Ammon's horn (tissue), 1 donor: ENCODE results near the gene PCNT.
"Not testable (repeated sequence)": the region's sequence is repeated elsewhere in the genome, so short reads cannot be mapped to it uniquely, and the experiment has no call there.

Experiments used
- DNase-seq: peaks from one replicate; pipeline ENCODE4 v3.0.0-alpha.2; 2016; ENCODE audit warnings: low spot score

PCNT gene

DNA sequence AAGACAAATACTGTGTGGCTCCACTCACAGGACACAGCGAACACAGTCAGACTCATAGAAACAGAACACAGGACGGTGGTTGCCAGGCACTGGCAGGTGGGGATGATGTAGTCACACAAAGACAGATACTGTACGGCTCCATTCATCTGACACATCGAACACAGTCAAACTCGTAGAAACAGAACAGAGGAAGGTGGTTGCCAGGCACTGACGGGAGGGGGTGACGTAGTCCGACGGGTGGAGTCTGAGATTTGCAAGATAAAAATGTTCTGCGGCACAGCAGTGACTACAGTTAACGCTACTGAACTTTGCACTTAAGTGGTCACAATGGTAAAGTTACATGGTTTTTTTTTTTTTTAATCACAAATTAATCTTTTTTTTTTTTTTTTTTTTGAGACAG, 19.0 kb upstream of the PCNT start:
- DNase-seq = peak; percentile 63

DNA sequence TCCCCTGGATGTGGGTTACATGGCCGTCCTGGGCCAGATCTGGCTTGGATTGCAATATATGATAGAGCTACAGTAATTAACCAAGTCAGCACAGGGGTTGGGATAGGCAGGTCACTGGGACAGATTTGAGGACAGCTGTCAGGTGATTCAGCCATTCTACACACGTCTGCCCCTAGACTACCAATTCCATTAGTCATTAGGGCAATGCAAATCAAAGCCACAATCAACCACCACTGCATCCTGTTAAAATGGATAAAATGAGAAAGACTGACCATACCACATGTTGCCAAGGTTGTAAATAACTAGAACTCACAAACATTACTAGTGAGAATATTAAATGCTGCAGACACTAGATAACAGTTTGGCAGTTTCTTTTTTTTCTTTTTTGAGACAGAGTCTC, 16.3 kb upstream of the PCNT start:
- no peak for DNase-seq

DNA sequence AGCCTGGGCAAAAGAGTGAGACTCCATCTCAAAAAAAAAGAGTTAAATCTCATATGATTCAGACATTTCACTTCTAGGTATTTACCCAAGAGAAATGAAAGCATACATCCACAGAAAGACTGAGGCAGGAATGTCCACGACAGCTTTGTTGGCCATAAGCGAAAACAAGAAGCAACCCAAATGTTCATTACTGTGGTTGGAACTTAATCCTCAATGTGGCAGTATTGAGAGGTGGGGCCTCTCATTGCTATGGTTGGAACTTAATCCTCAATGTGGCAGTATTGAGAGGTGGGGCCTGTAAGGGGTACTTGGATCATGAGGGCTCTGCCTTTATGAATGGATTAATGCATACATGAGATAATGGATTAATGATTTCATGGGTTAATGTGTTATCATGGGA, 15.5 kb upstream of the PCNT start:
- DNase-seq = no peak

DNA sequence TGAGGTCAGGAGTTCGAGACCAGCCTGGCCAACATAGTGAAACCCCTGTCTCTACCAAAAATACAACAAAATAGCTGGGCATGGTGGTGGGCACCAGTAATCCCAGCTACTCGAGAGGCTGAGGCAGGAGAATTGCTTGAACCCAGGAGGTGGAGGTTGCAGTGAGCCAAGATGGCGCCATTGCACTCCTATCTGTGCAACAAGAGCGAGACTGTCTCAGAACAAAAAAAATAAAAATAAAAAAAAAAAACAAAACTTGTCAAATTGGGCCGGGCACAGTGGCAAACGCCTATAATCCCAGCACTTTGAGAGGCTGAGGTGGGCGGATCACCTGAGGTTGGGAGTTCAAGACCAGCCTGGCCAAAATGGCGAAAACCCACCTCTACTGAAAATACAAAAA, 13.7 kb upstream of the PCNT start:
- DNase-seq = not testable (repeated sequence)

DNA sequence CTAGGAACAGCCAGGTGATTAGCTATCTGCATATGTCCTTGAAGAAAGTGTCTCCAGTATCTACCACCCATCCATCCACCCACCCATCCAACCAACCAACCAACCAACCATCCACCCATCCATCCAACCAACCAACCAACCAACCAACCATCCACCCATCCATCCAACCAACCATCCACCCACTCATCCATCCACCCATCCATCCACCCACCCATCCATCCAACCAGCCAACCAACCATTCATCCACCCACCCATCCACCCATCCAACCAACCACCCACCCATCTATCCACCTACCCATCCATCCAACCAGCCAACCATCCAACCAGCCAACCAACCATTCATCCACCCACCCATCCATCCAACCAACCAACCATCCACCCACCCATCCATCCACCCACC, 12.4 kb upstream of the PCNT start:
- DNase-seq = no peak

GRCh38 chr21:46312949-46313348, 11.0 kb upstream of the PCNT start:
- no peak for DNase-seq

- no peak for DNase-seq
Measured at GRCh38 chr21:46314441-46315020, 9.4 kb upstream of the PCNT start.

- no peak for DNase-seq
Measured at GRCh38 chr21:46316708-46317324, 7.1 kb upstream of the PCNT start.

DNA sequence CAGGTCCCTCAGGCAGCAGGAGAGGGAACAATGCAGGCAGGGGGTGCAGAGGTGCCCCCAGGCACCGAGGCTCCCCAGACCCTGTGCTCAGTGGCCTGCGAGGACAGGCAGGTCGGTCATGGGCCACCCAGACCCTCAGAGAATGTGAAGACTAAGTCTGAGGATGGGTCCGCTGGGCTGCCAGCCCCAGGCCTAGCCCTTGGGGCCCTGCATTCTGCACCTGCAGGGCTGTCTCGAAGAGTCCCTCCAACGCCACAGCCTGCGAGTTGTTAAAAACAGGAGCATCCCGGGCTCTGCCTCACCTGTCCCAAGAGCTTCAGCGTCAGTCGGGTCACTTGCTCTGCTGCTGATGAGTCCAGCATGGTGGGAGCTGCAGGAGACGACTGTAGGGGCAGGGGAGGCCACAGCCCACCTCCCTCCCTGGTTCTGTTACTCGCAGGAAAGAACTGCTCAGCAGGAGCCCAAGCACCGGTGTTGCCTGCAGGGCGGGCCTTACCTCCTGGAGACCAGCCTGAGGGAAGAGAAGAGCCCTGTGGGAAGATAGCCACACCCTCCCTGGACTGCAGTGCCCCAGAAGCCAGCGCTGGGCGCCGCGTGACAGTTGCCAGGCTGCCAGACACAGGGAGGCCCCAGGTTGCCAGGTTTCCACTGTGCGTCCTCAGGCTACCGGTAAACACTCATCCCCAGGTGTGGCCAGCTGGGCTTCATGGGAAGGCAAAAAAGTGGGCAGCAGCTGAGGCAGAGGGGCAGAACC, 6.1 kb upstream of the PCNT start:
- no peak for DNase-seq

- no peak for DNase-seq
Measured at GRCh38 chr21:46318464-46318845, 5.5 kb upstream of the PCNT start.

- DNase-seq = no peak
Measured at GRCh38 chr21:46319186-46319585, 4.8 kb upstream of the PCNT start.

- DNase-seq = no peak
Measured at GRCh38 chr21:46320331-46320801, 3.6 kb upstream of the PCNT start.

DNA sequence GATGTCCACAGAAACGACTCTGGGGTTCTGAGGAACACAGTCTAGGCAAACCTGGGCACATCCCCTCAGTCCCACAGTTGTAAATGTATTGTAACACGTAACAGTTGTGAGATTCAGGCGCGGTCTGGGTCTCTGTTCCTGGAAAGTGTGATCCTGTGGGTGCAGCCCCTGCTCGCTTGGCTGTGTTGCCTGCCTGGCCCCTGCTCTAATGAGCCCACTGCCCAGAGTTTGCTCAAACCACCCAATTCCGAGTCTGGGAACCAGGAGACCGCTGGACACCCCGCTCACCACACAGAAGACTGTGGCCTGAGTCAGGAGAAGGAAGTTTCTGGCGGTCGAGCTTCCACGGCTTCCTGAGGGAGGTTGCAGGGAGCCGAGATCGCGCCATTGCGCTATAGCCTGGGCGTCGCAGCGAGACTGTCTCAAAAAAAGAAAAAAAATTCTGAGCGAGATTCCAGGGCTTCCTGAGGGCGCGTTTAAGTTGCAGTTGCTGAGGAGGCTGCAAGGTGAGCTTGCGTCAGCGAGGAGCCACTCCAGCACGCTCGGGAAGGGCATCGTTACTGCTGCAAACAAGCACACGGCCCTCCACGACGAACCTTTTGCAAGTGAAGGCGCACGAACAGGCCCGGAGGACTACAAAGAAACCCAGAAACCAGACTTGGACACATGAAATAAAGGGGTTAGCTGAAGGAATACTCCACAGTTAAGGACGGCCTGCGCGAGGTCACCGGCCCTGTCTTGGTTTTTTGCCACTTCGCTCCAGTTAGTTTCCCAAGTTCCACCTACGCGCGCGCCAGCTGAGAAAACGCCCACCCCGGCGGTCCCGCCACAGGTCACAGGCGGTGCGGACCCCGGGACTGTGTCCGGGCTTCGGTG, 1.4 kb upstream of the PCNT start:
- DNase-seq = no peak

DNA sequence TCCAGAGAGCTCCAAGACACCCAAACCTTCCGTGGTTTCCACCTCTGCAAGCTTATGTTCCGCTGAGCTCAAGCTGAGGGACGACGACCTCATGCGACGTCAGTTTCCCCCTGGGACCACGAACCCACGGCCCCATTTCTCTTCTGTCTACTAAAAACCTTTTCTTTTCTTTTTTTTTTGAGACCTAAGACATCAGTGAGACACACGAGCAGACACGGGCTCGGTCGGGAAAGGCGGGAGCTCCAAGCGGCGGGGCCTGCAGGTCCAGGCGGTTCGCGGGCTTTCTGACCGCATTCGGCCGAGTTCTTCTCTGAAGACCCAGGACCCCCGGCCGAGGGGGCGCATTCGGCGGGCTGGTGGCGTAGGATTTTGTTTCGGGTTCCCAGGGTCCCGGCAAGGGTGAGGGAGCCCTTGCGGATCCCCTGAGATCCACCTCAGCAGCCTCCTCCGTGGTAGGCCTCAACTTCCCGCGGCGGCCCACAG, 688 bp upstream of the PCNT start:
- DNase-seq = peak; percentile 23

- peak; percentile 91 for DNase-seq
Measured at GRCh38 chr21:46324390-46325072, 575 bp downstream of the PCNT start.

DNA sequence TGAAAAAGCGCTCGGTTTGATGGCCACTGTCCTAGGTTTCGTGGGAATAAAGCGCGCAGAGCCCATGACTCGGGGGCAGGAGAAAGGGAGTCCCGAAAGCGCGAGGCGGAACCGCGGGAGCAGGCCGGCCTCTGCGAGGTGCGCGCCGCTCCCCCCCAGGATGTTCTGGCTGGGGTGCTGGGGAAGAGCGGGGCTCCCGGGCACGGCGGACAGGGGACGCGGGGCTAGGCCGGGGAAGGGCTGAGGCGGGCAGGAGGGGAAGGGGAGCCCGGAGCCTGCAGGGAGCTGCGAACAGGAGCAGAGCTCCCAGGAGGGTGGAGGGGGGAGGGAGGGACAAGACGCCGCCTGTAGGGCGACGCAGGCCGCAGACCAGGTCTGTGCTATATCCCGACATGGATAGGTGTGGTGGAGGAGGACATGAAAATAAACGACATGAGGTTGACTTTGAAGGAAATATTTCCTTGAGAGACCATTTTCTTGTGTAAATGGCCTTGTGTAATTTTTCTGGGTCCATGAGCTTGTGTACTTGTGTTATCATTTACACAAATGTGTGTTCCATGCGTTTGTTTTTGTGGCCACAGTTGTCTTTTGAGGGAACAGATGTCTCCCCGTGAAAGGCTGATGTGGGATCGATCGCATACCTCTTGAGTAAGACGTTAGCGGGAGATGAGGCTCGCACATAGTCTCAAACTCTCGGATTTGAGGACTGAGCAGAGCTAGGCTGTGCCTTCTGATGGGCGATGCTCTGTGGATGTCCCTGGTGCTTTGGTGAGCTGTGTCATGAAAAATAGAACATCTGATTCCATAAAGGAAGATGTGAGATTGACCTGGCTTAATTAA, 1.3 kb downstream of the PCNT start:
- peak; percentile 56 for DNase-seq

- no peak for DNase-seq
Measured at GRCh38 chr21:46326110-46326703, 2.3 kb downstream of the PCNT start.

DNA sequence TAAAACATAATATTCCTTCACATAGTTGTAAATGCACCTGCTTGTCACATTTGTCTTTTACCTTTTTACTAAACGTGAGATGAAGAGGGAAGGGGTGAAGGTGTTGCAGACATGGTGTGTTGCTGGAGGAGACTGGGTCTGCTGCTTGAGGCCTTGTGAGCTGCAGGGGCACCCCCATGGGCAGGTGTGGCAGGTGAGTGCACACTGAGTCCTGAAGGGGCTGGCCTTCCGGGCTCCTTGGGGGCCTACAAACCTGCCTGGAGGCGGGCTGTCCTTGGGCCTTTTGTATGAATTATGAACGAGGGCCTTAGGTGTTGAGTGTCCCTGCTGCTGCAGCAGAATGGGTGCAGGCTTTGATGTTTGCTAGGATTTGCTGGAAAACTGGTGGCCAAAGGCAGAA, 3.8 kb downstream of the PCNT start:
- no peak for DNase-seq

DNA sequence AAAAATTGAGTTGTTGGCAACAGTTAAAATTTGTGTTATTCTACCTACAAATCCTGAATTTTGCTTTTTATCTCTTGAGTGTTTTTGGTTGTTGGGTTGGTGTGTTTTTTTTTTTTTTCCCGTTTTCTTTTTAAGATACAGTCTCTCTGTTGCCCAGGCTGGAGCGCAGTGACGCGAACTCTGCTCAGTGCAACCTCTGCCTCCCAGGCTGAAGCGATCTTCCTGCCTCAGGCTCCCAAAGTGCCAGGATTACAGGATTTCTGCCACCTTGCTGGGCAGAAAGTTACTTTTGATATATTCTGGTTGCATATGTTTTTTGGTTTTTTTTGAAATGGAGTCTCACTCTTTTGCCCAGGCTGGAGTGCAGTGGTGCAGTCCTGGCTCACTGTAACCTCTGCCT, 4.2 kb downstream of the PCNT start:
- no peak for DNase-seq

DNA sequence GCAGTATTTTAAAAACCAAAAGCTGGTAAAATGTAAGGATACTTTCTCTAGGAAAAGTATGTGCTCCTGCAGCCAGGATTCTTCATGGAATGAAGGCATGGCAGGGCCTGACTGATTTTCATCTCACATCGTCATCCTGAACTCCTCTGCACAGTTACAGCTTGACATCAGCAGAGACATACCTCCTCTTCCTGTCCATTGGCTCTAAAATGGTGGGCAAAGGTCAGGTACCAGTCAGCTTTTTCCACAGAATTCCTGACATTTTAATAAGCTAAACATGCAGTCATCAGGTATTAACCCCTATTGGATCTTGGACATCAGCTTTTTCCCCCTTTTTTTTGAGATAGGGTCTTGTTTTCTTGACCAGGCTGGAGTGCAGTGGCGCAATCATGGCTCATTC, 5.8 kb downstream of the PCNT start:
- no peak for DNase-seq
